Measurements from ENCODE around the gene ATP5F1B. TPM values are rescaled to one million over a fixed set of nuclear protein-coding genes. Genes with fewer than 3 reads are reported as not detected.

Gene ATP5F1B
- total and polyA plus RNA-seq, 7 donors: 414 to 1,730 (median 487) TPM

DNA sequence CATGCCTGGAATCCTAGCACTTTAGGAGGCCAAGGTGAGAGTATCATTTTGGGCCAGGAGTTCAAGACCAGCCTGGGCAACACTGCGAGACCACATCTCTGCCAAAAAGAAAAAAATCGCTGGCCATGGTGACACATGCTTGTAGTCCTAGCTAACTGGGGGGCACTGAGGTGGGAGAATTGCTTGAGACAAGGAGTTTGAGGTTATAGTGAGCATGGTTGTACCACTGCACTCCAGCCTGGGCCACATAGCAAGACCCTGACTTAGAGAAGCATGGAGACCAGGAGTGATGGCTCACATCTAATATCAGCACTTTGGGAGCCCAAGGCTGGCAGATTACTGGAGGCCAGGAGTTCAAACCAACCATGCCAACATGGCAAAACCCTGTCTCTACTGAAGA, 33.1 kb upstream of the ATP5F1B start:
- no peaks in the 10 kb centered on the region for H3K9me3 ChIP-seq
- TF ChIP-seq POLR2A (IDR thresholded peaks at IDR 0.05) (no peak), POLR2AphosphoS5 (IDR thresholded peaks at IDR 0.05) (no peak), EP300 (IDR thresholded peaks at IDR 0.05) (no peak), CTCF (IDR thresholded peaks at IDR 0.05) (no peak)
- no peaks in the 10 kb centered on the region for H3K27me3 ChIP-seq
- peaks cover 0 to 10% (median 0%) of the 10 kb centered on the region in 4 donors for H3K36me3 ChIP-seq
- no peak for DNase-seq
- no peak overlapping the region for H3K27ac ChIP-seq
- intact Hi-C loops (cut with DNase I): no loop called here
- WGBS, 2 donors: 88 to 93% methylated on average over 2 of the region's 2 CpGs
- peaks cover 0 to 73% (median 57%) of the 10 kb centered on the region in 4 donors for H3K4me1 ChIP-seq
- no peak overlapping the region for H3K4me3 ChIP-seq

GRCh38 chr12:56677680-56678079, 31.9 kb upstream of the ATP5F1B start:
- Histone ChIP-seq H3K4me3 (no peak overlapping the region), H3K9me3 (no peaks in the 10 kb centered on the region), H3K36me3 (peaks cover 0 to 10% (median 0%) of the 10 kb centered on the region in 4 donors), H3K27me3 (no peaks in the 10 kb centered on the region), H3K4me1 (peaks cover 0 to 71% (median 57%) of the 10 kb centered on the region in 4 donors), H3K27ac (peak overlapping the region in 1 of 4 donors; percentile 31)
- TF ChIP-seq CTCF (IDR thresholded peaks at IDR 0.05): no peak
- TF ChIP-seq EP300 (IDR thresholded peaks at IDR 0.05): no peak
- no peak for TF ChIP-seq POLR2A (IDR thresholded peaks at IDR 0.05)
- no peak for TF ChIP-seq POLR2AphosphoS5 (IDR thresholded peaks at IDR 0.05)
- DNase-seq: no peak
- 15 to 67% methylated on average over 1 of the region's 1 CpG for WGBS, 2 donors
- intact Hi-C loops (cut with DNase I): no loop called here

- no peak for DNase-seq
- H3K27ac ChIP-seq: peak overlapping the region in 1 of 4 donors; percentile 31
- no peaks in the 10 kb centered on the region for H3K9me3 ChIP-seq
- intact Hi-C loops (cut with DNase I): no loop called here
- H3K27me3 ChIP-seq: no peaks in the 10 kb centered on the region
- no peak overlapping the region for H3K4me3 ChIP-seq
- peaks cover 0 to 71% (median 55%) of the 10 kb centered on the region in 4 donors for H3K4me1 ChIP-seq
- no peak for TF ChIP-seq EP300 (IDR thresholded peaks at IDR 0.05)
- peaks cover 0 to 16% (median 3%) of the 10 kb centered on the region in 4 donors for H3K36me3 ChIP-seq
- WGBS, 2 donors: 25 to 67% methylated on average over 11 of the region's 11 CpGs
Observed at GRCh38 chr12:56676851-56677580, 31.2 kb upstream of the ATP5F1B start.

- Histone ChIP-seq H3K27ac (no peak overlapping the region), H3K4me3 (no peak overlapping the region), H3K4me1 (peaks cover 0 to 44% (median 33%) of the 10 kb centered on the region in 4 donors), H3K27me3 (no peaks in the 10 kb centered on the region), H3K9me3 (no peaks in the 10 kb centered on the region), H3K36me3 (peaks cover 11 to 61% (median 40%) of the 10 kb centered on the region in 4 donors)
- WGBS, 2 donors: 12 to 70% methylated on average over 2 of the region's 2 CpGs
- intact Hi-C loops (cut with DNase I): no loop called here
- no peak for DNase-seq
- TF ChIP-seq POLR2AphosphoS5 (IDR thresholded peaks at IDR 0.05): no peak
- no peak for TF ChIP-seq POLR2A (IDR thresholded peaks at IDR 0.05)
- TF ChIP-seq EP300 (IDR thresholded peaks at IDR 0.05): no peak
Observed at GRCh38 chr12:56671608-56672007, 25.8 kb upstream of the ATP5F1B start.

GRCh38 chr12:56670836-56671235, 25.1 kb upstream of the ATP5F1B start:
- Histone ChIP-seq H3K4me3 (no peak overlapping the region), H3K4me1 (peaks cover 0 to 37% (median 29%) of the 10 kb centered on the region in 4 donors), H3K27me3 (no peaks in the 10 kb centered on the region), H3K27ac (no peak overlapping the region), H3K9me3 (no peaks in the 10 kb centered on the region), H3K36me3 (peaks cover 11 to 69% (median 44%) of the 10 kb centered on the region in 4 donors)
- 31 to 78% methylated on average over 4 of the region's 4 CpGs for WGBS, 2 donors
- DNase-seq: no peak
- intact Hi-C loops (cut with DNase I): no loop called here
- no peak for TF ChIP-seq POLR2A (IDR thresholded peaks at IDR 0.05)
- TF ChIP-seq POLR2AphosphoS5 (IDR thresholded peaks at IDR 0.05): no peak
- no peak for TF ChIP-seq CTCF (IDR thresholded peaks at IDR 0.05)
- TF ChIP-seq EP300 (IDR thresholded peaks at IDR 0.05): no peak
